Measurements from ENCODE around the gene PARD3B.

The PARD3B gene

DNA sequence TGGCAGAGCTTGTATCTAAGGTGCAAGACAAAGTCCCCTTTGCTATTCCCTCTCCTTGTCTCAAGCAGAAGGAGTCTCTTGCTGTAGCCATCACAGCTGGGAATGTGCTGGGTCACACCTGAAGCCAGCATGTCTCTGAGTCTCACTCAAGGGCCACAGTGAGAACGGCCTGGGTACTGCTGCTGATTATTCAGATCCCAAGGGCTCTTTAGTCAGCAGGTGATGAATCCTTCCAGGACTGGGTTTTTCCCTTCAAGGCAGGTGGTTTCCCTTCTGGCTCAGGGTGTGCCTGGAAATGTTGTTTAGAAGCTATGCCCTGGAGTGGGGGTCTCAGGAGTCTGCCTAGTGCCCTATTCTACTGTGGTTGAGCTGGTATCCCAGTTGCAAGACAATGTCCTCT is 356.3 kb downstream of the PARD3B start:
- TF ChIP-seq ZNF274 (IDR thresholded peaks at IDR 0.05; ENCODE audit: low read depth, low read length): no peak
- H3K4me3 ChIP-seq (ENCODE audit: low read length): no peak overlapping the region

DNA sequence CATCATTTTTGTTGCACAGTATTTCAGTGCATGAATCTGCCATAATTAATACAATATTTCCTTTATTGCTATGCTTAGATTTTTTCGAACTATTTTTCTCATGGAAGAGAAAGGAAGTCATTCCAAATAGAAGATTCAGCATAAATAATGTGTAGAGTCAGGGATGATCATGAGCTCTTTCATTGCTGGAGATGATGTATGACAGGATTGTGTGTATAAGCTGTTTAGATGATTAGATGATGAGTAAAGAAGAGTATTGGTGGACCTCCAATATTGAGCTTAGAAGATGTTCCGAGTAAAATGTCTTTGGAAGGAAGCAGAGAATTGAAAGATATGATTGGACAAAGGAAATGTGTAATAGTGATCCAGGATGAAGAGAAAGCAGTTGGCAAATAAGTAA is 364.5 kb downstream of the PARD3B start:
- H3K4me3 ChIP-seq (ENCODE audit: low read length): no peak overlapping the region
- TF ChIP-seq ZNF274 (IDR thresholded peaks at IDR 0.05; ENCODE audit: low read depth, low read length): no peak

DNA sequence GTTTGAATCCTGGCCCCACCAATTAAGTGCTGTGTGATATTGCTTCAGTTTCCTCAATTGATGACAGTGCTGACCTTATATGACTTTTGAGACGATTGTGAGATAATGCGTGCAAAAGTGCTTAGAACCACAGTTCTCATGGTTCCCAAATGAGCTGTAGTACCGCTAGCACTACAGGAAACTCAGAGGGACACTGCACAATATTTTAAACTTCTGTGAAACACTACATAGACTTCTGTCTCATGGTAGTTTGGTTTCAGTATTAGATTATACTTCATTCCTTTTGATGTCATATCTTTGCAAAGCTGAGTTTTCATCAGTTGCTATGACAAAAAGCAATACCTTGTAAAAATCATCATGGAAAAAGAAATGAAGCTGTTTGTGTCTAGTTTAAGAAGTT is 368.0 kb downstream of the PARD3B start:
- no peak for TF ChIP-seq ZNF274 (IDR thresholded peaks at IDR 0.05; ENCODE audit: low read depth, low read length)
- no peak overlapping the region for H3K4me3 ChIP-seq (ENCODE audit: low read length)

DNA sequence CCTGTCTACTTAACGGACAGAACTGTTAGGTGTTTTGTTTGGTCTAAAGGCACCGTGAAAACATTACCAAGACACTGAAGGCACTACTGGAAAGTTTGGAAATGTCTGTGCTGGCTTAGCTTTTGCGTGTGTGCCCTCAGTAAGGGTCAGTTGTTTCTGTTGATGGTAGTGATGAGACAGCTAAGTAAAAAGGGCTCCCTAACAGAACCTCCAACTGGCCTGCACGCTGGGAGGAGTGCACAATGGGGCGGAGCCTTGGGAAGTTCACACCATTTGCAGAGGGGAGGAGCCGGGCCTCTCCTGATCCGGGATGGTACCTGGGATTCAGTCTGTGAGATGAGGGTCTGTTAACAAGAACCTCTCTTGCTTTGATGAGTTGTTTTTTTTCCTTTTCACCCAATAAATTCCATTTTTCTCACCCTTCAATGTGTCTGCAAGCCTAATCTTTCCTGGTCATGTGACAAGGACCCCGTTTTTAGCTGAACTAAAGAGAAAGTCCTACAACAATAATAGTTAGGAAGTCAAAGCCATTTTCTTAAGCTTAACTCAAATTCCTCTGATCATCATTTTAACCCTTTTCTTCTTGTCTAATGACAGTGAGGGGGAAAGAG is 368.7 kb downstream of the PARD3B start:
- no peak overlapping the region for H3K4me3 ChIP-seq (ENCODE audit: low read length)
- TF ChIP-seq ZNF274 (IDR thresholded peaks at IDR 0.05; ENCODE audit: low read depth, low read length): no peak

DNA sequence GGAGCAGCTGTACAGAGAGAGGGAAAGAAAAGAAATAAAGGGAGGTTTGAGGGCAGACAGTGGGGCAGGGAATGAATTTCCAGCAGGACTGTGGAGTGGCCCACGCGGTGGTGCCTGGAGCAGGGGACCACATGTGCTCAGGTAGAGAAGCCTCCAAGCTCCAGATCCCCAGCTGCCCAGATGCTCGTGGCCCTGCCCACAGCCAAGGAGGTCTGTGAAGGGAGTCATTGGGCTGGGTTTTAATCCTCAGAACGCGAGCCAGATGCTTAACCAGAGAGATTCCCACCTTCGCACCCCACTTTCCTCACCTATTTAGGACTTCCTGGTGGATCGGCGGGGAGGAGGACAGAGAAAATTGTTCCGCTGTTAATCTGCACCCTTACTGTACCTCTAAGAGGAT is 369.4 kb downstream of the PARD3B start:
- H3K4me3 ChIP-seq (ENCODE audit: low read length): no peak overlapping the region
- TF ChIP-seq ZNF274 (IDR thresholded peaks at IDR 0.05; ENCODE audit: low read depth, low read length): no peak

DNA sequence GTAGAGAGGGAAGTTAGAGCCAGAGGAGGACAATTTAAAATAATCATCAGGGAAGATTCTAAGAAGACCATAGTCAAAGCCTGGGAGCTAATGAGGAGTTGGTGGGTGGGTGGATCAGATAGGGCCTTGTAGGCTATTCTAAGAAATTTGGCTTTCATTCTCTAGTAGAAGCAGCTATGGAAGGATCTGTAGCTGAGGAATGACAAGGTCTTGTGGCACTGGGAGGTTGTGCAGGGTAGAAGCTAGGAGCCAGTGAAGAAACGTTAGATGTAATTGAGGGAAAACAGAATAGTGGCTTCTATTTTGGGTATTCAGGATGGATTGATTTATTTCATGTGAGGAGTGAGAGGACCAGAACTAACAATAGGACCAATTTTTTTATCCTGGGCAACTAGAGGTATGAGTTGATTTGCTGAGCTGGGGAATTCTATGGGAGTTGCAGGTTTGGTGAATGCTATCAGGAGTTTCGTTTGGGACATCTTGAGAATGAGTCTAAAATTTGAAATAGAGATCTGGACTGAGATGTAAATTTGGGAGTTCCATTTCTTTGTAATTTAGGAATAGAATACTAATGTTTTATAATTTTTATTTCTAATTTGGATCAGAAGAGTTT is 371.9 kb downstream of the PARD3B start:
- no peak overlapping the region for H3K4me3 ChIP-seq (ENCODE audit: low read length)
- no peak for TF ChIP-seq ZNF274 (IDR thresholded peaks at IDR 0.05; ENCODE audit: low read depth, low read length)

DNA sequence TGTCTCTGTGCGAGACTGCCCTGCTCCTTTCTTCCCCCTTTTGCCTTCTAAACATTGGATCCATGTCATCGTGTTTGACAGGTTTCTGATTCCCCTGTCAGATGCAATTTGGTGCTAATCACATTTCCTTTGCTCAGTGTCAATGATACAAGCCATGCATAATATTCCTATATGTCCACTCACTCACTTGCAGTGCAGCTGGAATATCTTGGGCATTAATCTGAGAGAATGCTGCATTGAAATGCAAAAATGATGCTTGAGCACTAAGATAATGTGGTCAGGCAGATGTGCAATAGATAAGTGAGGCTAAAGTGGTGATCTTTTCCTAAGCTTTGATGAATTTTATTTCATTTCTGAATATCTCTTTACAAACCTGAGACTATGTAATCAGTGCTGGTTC is 375.5 kb downstream of the PARD3B start:
- TF ChIP-seq ZNF274 (IDR thresholded peaks at IDR 0.05; ENCODE audit: low read depth, low read length): no peak
- no peak overlapping the region for H3K4me3 ChIP-seq (ENCODE audit: low read length)

DNA sequence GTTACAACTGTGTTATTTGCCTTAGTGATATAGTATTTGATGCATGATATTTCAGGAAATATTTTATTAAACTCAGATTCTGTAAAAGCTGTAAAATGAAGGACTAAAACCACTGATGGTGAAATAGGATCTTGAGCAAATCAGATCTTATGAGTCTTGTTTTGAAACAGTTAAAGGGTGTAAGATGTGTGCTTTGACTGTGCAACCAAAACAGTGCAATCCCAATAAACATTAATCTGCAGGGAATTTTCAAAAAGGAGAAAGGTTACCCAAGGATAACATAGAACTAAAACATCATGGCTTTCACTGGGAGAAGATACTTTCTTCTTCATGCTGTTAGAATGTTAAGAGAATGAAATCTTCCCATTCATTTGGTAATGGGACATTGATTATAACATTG is 378.7 kb downstream of the PARD3B start:
- no peak overlapping the region for H3K4me3 ChIP-seq (ENCODE audit: low read length)
- no peak for TF ChIP-seq ZNF274 (IDR thresholded peaks at IDR 0.05; ENCODE audit: low read depth, low read length)

DNA sequence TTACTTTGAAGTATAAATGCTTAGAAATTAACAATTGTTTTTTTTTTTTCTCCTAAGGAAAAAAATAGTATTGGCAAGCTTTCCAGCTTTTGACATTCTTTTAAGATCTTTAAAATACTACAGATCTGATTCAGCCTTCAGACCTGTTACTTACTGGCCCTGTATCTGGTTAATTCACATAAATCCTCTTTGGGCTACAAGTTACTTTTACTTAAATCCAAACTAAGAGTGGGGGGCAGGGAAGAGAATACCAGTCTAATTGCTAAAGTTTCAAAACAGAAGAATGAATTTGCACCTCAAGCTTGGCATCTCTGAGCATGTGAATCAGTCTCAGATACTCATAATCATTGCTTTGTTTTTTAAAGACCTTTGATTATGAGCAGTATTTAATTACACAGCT is 386.3 kb downstream of the PARD3B start:
- no peak overlapping the region for H3K4me3 ChIP-seq (ENCODE audit: low read length)
- TF ChIP-seq ZNF274 (IDR thresholded peaks at IDR 0.05; ENCODE audit: low read depth, low read length): no peak

DNA sequence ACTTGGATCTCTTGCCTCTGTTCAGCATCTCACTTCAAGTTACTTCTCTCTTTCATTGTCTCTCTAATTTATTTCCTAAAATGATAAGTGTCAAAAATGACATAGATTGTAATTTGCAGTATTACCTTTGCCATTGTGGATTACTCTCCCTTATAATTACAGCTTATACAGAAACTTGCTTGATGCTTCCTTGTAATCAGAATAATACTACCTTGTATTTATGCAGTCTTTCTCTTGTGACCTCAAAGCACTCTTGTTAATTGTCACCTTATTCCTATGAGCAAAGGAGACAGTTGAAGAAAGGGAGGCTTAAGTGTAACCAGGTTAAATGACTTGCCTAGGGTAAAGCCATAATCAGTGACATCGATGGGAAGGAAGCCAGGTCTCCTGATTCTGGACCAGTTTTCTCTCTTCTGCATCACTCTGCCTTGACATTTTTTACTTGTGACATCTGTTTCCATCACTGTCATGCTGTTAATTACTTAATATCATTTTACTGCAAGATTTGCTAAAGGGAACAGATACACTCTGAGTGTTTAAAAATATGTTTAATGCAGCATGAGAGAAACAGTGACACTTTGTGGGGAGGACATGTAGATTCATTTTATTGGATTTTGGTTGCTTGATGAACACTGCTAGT is 388.6 kb downstream of the PARD3B start:
- TF ChIP-seq ZNF274 (IDR thresholded peaks at IDR 0.05; ENCODE audit: low read depth, low read length): no peak

DNA sequence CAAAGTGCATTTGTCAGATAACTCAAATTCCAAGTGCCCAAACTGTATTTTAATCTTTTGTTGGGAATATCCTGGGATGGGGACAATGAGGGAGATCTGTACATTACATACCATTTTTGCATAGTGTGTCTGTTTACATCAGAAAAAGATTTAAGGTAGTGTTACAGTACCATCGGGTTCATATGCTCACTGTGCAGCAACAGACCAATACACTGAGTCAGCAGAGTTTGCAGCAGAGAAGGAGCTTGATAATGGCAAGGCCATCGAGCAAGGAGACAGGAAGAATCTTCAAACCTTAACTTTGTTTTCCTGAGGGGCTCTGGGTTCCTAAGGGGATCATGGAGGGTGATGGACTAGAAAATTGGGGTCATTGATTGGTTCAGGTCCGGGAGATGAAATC is 399.7 kb downstream of the PARD3B start:
- TF ChIP-seq ZNF274 (IDR thresholded peaks at IDR 0.05; ENCODE audit: low read depth, low read length): no peak
- H3K4me3 ChIP-seq (ENCODE audit: low read length): no peak overlapping the region

More for the DNA sequence above, 388.6 kb downstream of the PARD3B start:
- H3K4me3 ChIP-seq (ENCODE audit: low read length): no peak overlapping the region

DNA sequence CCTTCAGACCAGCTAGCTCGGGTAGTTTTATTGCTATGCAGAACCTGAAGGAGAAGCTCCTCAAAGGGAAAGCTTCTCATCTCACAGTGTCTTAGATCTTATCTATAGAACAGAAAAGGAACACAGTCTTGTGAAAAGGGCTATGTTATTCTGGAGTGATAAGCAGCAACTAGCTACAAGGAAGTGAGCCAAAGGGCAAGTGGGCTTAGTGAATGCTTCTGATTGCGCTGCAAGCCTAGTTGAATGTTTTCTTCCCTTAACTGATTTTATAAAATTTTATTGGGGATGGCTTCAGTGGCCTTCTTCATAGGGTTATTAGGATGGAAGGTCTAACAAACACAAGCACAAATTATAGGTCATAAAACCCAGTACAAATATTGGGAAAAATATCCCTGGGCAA is 400.1 kb downstream of the PARD3B start:
- TF ChIP-seq ZNF274 (IDR thresholded peaks at IDR 0.05; ENCODE audit: low read depth, low read length): no peak
- H3K4me3 ChIP-seq (ENCODE audit: low read length): no peak overlapping the region

DNA sequence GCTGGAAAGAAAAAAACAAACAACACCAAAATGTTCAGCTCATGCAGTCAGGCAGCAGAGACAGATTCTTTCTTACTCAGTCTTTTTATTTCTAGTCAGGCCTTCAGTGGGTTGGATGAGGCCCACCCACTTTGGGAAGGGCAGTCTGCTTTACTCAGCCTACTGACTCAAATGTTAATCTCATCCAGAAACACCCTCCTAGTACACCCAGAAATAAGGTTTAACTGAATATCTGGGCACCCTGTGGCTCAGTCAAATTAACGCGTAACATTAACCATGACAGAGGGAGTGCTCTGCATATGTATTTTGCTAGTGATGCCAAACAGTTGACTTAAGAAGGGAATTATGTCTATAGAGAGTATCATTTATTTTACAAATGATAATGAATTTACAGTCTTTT is 401.6 kb downstream of the PARD3B start:
- no peak overlapping the region for H3K4me3 ChIP-seq (ENCODE audit: low read length)
- no peak for TF ChIP-seq ZNF274 (IDR thresholded peaks at IDR 0.05; ENCODE audit: low read depth, low read length)

DNA sequence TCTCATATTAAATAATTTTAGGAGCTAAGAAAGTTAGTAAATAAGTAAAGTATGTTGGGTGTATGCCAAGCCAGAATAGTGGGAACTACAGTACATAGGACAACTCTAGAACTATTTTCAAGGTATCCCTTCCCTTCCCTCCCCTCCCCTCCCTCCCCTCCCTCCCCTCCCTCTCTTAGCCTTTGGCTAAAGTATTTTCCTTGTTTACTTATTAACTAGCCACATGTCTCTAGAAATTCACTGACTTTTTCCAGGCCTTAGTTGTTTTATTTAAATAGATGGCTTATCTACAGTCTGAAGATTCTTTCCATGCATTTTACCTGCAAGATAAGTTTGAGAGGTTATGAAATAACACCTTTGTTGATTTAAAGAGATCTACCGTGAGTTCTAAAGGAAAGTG is 402.1 kb downstream of the PARD3B start:
- TF ChIP-seq ZNF274 (IDR thresholded peaks at IDR 0.05; ENCODE audit: low read depth, low read length): no peak
- no peak overlapping the region for H3K4me3 ChIP-seq (ENCODE audit: low read length)

DNA sequence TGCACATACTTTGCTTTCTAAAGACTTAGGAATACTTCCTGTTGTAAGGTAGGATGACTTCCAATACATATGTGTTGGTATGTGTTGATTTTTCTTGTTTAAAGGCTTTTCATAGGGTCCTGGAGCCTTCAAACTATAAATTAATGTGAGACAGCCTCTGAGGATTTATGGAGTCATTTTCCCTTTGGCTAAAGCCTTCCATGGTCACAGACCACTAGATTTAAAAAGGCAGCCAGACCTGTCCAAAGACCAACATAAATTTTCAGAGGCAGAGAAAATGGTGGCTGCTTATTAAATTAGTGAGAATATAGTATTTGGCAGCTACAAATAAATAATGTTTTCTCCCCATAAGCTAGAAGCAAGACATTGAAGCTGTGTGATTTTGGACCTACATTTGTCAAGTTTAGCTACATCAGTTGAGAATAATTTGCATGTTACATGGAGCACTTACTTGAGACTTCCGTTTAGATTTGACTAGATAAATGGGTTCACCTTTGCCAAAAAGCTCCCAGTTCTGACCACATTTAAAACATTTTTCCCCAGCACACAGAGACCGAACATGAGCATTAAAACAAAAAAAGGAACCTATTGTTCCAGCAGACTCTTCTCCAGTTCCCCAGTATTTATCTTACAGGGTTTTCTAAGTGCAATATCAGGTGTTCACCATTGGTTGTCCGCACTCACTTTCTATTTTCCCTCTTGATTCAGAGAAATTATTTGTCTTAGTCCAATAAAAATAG is 402.9 kb downstream of the PARD3B start:
- H3K4me3 ChIP-seq (ENCODE audit: low read length): no peak overlapping the region
- no peak for TF ChIP-seq ZNF274 (IDR thresholded peaks at IDR 0.05; ENCODE audit: low read depth, low read length)
